CD14-positive monocyte (primary cell): ENCODE results near the gene PRR16. TPM values are rescaled to one million over a fixed set of nuclear protein-coding genes. Genes with fewer than 3 reads are reported as not detected.

Source experiments
- DNase-seq, 3 donors: peaks; one replicate each; pipeline ENCODE4 v3.0.0-alpha.2; 2011 to 2022
- H2AFZ ChIP-seq: 2 replicates; pipeline ENCODE4 v1.6.0; 2012; ENCODE audit warnings: mild to moderate bottlenecking, low read depth, low read length, inconsistent platforms; ENCODE audit not compliant: insufficient read depth, poor library complexity, severe bottlenecking
- H3K27ac ChIP-seq, 2 donors: 1 replicate in 1 of 2; 2 replicates in 1 of 2; pipeline ENCODE4 v1.5.1; 2012 to 2013; ENCODE audit warnings: low read length in 2 of 2, control low read depth in 1 of 2, inconsistent platforms in 1 of 2, low read depth in 1 of 2, mild to moderate bottlenecking in 1 of 2
- H3K27me3 ChIP-seq, 2 donors: one replicate each; pipeline versions ENCODE4 v1.6.0 to v1.6.1; 2011 to 2013; ENCODE audit warnings: low read length in 2 of 2; ENCODE audit not compliant: control insufficient read depth in 2 of 2, insufficient read depth in 2 of 2
- H3K36me3 ChIP-seq, 2 donors: replicated peaks in 1 of 2; 1 replicate in 1 of 2; 2 replicates in 1 of 2; pipeline versions ENCODE4 v1.5.1 to v1.6.1; 2012 to 2013; ENCODE audit warnings: low read length in 2 of 2, control low read depth in 1 of 2, inconsistent platforms in 1 of 2, mild to moderate bottlenecking in 1 of 2; ENCODE audit not compliant: insufficient read depth in 2 of 2, control insufficient read depth in 1 of 2
- H3K4me1 ChIP-seq, 2 donors: 1 replicate in 1 of 2; 2 replicates in 1 of 2; pipeline versions ENCODE4 v1.5.1 to v1.6.1; 2012 to 2013; ENCODE audit warnings: low read length in 2 of 2, control low read depth in 1 of 2, inconsistent platforms in 1 of 2, mild to moderate bottlenecking in 1 of 2, moderate library complexity in 1 of 2; ENCODE audit not compliant: insufficient read depth in 2 of 2, control insufficient read depth in 1 of 2
- H3K4me2 ChIP-seq: replicated peaks from 2 replicates; pipeline ENCODE3; 2012; ENCODE audit warnings: low read length, moderate library complexity, mild to moderate bottlenecking; ENCODE audit not compliant: poor library complexity, severe bottlenecking; ENCODE audit errors: extremely low read depth
- H3K4me3 ChIP-seq, 3 experiments: fragments of 200-600 bp in 1 of 3; sonication (generic) in 1 of 3; replicated peaks in 1 of 3; 1 replicate in 2 of 3; 2 replicates in 1 of 3; pipeline ENCODE4 v1.5.1; 2011 to 2013; ENCODE audit warnings: low read length in 3 of 3, mild to moderate bottlenecking in 3 of 3, control low read depth in 2 of 3, low read depth in 2 of 3, inconsistent platforms in 1 of 3, moderate library complexity in 1 of 3
- H3K79me2 ChIP-seq: 2 replicates; pipeline ENCODE4 v1.6.0; 2012; ENCODE audit warnings: mild to moderate bottlenecking, control low read depth, inconsistent platforms, low read length, moderate library complexity; ENCODE audit not compliant: insufficient read depth
- H3K9ac ChIP-seq: 2 replicates; pipeline ENCODE4 v1.6.0; 2017; ENCODE audit warnings: low read length, mild to moderate bottlenecking; ENCODE audit not compliant: insufficient read depth, poor library complexity, severe bottlenecking
- H3K9me3 ChIP-seq, 2 donors: replicated peaks in 1 of 2; 1 replicate in 1 of 2; 2 replicates in 1 of 2; pipeline versions ENCODE4 v1.5.1 to v1.6.1; 2012 to 2013; ENCODE audit warnings: low read length in 2 of 2, control low read depth in 1 of 2; ENCODE audit not compliant: control insufficient read depth in 1 of 2, insufficient read depth in 1 of 2
- H4K20me1 ChIP-seq: 2 replicates; pipeline ENCODE4 v1.6.0; 2012; ENCODE audit warnings: mild to moderate bottlenecking, low read length, control low read depth, moderate library complexity; ENCODE audit not compliant: insufficient read depth
- H3K27ac Mint-ChIP-seq, 7 donors: one replicate each; pipeline ENCODE4 v1.8.0; 2020; ENCODE audit warnings: mild to moderate bottlenecking in 7 of 7, mixed read lengths in 7 of 7, moderate library complexity in 6 of 7, inconsistent platforms in 2 of 7
- H3K27me3 Mint-ChIP-seq, 3 donors: one replicate each; pipeline ENCODE4 v1.8.0; 2021 to 2022; ENCODE audit warnings: low read depth in 3 of 3, mild to moderate bottlenecking in 3 of 3, mixed read lengths in 3 of 3, moderate library complexity in 3 of 3, inconsistent platforms in 1 of 3
- H3K36me3 Mint-ChIP-seq, 2 donors: one replicate each; pipeline ENCODE4 v1.8.0; 2020; ENCODE audit warnings: mixed read lengths in 2 of 2, inconsistent platforms in 1 of 2, mild to moderate bottlenecking in 1 of 2
- H3K4me1 Mint-ChIP-seq: one replicate; pipeline ENCODE4 v1.8.0; 2020; ENCODE audit warnings: mild to moderate bottlenecking, mixed read lengths
- H3K4me3 Mint-ChIP-seq, 2 donors: one replicate each; pipeline ENCODE4 v1.8.0; 2020; ENCODE audit warnings: mild to moderate bottlenecking in 2 of 2, mixed read lengths in 2 of 2, moderate library complexity in 1 of 2
- H3K9me3 Mint-ChIP-seq, 7 donors: one replicate each; pipeline ENCODE4 v1.8.0; 2020 to 2022; ENCODE audit warnings: mixed read lengths in 7 of 7, mild to moderate bottlenecking in 6 of 7, moderate library complexity in 6 of 7, inconsistent platforms in 2 of 7
- WGBS: methylation state at CpG from one replicate; pipeline ENCODE4 v1.1.5; 2013; ENCODE audit warnings: missing lambda C conversion rate; ENCODE audit not compliant: insufficient coverage; 5-methylcytosine and 5-hydroxymethylcytosine counted together
- intact Hi-C, 2 donors: fragments of 100-400 bp; cut with micrococcal nuclease; formaldehyde crosslinking; loops; one replicate each; pipeline versions ENCODE4 v1.15.0 to v1.15.1; 2023
- polyA plus RNA-seq, 3 donors: library from polyadenylated mRNA; depleted of rRNA in 1 of 3; unstranded in 2 of 3; stranded (reverse) in 1 of 3; fragments of 300-500 nt in 2 of 3; fragments of >200 nt in 1 of 3; fragmentation: Illumina TruSeq in 2 of 3; gene quantifications; 1 replicate in 2 of 3; 2 replicates in 1 of 3; pipeline ENCODE4 v1.2.3, GENCODE V29; 2012 to 2021
- TF ChIP-seq, protein P1 (sequence below): fragments of 200-600 bp; IDR thresholded peaks from one replicate; pipeline ENCODE4 v1.8.0; 2022; ENCODE audit warnings: antibody characterized with exemption, mild to moderate bottlenecking

PRR16 gene
- polyA plus RNA-seq, 3 donors = 0.14 to 0.74 (median 0.56) TPM

DNA sequence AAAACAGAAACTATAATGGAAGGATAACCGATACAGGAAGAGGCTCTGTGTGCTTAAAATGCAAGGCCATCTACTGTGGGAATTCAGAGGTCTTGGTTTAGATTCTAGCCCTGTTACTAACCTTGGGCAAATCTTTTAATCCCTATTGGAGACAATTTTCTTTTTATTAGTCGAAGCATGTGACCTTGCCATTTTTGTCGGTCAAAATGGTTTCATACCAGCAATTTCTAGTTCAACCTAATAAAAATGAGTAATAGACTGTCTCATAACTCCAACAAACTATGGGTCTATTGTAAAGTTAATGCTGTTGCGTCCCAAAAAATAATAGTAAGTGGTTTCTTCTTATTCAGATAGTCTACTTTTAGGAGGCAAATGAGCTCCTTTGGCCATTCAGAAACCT lies 38.4 kb downstream of the PRR16 start:
- H3K9ac ChIP-seq = no peak overlapping the region
- no CpG with 5 or more reads among the region's 4 CpGs for WGBS
- H3K9me3 Mint-ChIP-seq = peaks cover 0 to 5% (median 0%) of the 10 kb centered on the region in 7 donors
- no peaks in the 10 kb centered on the region for H3K4me1 Mint-ChIP-seq
- intact Hi-C loops = no loop called here
- no peak overlapping the region for H3K27ac ChIP-seq
- no peaks in the 10 kb centered on the region for H3K79me2 ChIP-seq
- H3K9me3 ChIP-seq = no peaks in the 10 kb centered on the region
- H3K27ac Mint-ChIP-seq = no peak overlapping the region
- no peak overlapping the region for H3K4me3 ChIP-seq
- H4K20me1 ChIP-seq = no peaks in the 10 kb centered on the region
- no peaks in the 10 kb centered on the region for H3K36me3 Mint-ChIP-seq
- no peaks in the 10 kb centered on the region for H3K4me1 ChIP-seq
- no peak overlapping the region for H2AFZ ChIP-seq
- no peaks in the 10 kb centered on the region for H3K27me3 Mint-ChIP-seq
- no peaks in the 10 kb centered on the region for H3K27me3 ChIP-seq
- H3K4me3 Mint-ChIP-seq = no peak overlapping the region
- TF ChIP-seq, protein P1, sequence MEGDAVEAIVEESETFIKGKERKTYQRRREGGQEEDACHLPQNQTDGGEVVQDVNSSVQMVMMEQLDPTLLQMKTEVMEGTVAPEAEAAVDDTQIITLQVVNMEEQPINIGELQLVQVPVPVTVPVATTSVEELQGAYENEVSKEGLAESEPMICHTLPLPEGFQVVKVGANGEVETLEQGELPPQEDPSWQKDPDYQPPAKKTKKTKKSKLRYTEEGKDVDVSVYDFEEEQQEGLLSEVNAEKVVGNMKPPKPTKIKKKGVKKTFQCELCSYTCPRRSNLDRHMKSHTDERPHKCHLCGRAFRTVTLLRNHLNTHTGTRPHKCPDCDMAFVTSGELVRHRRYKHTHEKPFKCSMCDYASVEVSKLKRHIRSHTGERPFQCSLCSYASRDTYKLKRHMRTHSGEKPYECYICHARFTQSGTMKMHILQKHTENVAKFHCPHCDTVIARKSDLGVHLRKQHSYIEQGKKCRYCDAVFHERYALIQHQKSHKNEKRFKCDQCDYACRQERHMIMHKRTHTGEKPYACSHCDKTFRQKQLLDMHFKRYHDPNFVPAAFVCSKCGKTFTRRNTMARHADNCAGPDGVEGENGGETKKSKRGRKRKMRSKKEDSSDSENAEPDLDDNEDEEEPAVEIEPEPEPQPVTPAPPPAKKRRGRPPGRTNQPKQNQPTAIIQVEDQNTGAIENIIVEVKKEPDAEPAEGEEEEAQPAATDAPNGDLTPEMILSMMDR = no peak
- no peaks in the 10 kb centered on the region for H3K36me3 ChIP-seq
- DNase-seq = no peak
- H3K4me2 ChIP-seq = no peak overlapping the region

- H3K4me3 Mint-ChIP-seq = no peak overlapping the region
- no peak overlapping the region for H2AFZ ChIP-seq
- TF ChIP-seq, protein P1 = no peak
- H3K27ac Mint-ChIP-seq = no peak overlapping the region
- H3K4me1 ChIP-seq = no peaks in the 10 kb centered on the region
- H3K4me3 ChIP-seq = no peak overlapping the region
- H3K27me3 ChIP-seq = no peaks in the 10 kb centered on the region
- no peaks in the 10 kb centered on the region for H3K27me3 Mint-ChIP-seq
- no peak overlapping the region for H3K9ac ChIP-seq
- H3K9me3 Mint-ChIP-seq = peaks cover 0 to 5% (median 0%) of the 10 kb centered on the region in 7 donors
- no peaks in the 10 kb centered on the region for H3K9me3 ChIP-seq
- H4K20me1 ChIP-seq = no peaks in the 10 kb centered on the region
- H3K79me2 ChIP-seq = no peaks in the 10 kb centered on the region
- H3K4me1 Mint-ChIP-seq = no peaks in the 10 kb centered on the region
- H3K36me3 Mint-ChIP-seq = no peaks in the 10 kb centered on the region
- H3K36me3 ChIP-seq = no peaks in the 10 kb centered on the region
- DNase-seq = no peak
- no peak overlapping the region for H3K4me2 ChIP-seq
- intact Hi-C loops = no loop called here
- WGBS = no CpG with 5 or more reads among the region's 1 CpG
- H3K27ac ChIP-seq = no peak overlapping the region
Observed at GRCh38 chr5:120503341-120503740, 39.2 kb downstream of the PRR16 start.
